Type B pancreatic cell (in vitro differentiated cells): ENCODE measurements around the gene RAMP1. TPM values are rescaled to one million over a fixed set of nuclear protein-coding genes. Genes with fewer than 3 reads are reported as not detected.
"Not testable (repeated sequence)": the region's sequence is repeated elsewhere in the genome, so short reads cannot be mapped to it uniquely, and the experiment has no call there.

Source experiments
- DNase-seq: peaks from one replicate; pipeline ENCODE4 v3.0.0; 2021; ENCODE audit warnings: mixed read lengths; ENCODE audit not compliant: unreplicated experiment; ENCODE audit errors: extremely low spot score
- H3K27ac Mint-ChIP-seq: 2 replicates; pipeline ENCODE4 v1.8.0; 2021; ENCODE audit warnings: mild to moderate bottlenecking, mixed read lengths
- H3K27me3 Mint-ChIP-seq: 2 replicates; pipeline ENCODE4 v1.8.0; 2021; ENCODE audit warnings: mixed read lengths
- H3K36me3 Mint-ChIP-seq: 2 replicates; pipeline ENCODE4 v1.8.0; 2021; ENCODE audit warnings: mixed read lengths
- H3K4me1 Mint-ChIP-seq: one replicate; pipeline ENCODE4 v1.8.0; 2021; ENCODE audit warnings: mixed read lengths; ENCODE audit not compliant: unreplicated experiment
- H3K4me3 Mint-ChIP-seq: 2 replicates; pipeline ENCODE4 v1.8.0; 2021; ENCODE audit warnings: mild to moderate bottlenecking, mixed read lengths
- H3K9me3 Mint-ChIP-seq: 2 replicates; pipeline ENCODE4 v1.8.0; 2021; ENCODE audit warnings: mixed read lengths
- CTCF ChIP-seq: fragments of 200-600 bp; sonication (generic); conservative IDR thresholded peaks from 2 replicates; pipeline ENCODE4 v1.5.0; 2021; ENCODE audit warnings: antibody characterized with exemption, mild to moderate bottlenecking
- total RNA-seq: library from RNA; stranded (reverse); gene quantifications from 2 replicates; pipeline ENCODE4 v1.2.1, GENCODE V29; 2021; ENCODE audit warnings: low replicate concordance

Gene RAMP1
- total RNA-seq, 1 donor from 2014 or later, result 11.3 TPM

- DNase-seq, result no peak
- Mint-ChIP-seq H3K27me3 (no peaks in the 10 kb centered on the region), H3K4me3 (no peak overlapping the region), H3K27ac (no peak overlapping the region), H3K36me3 (no peaks in the 10 kb centered on the region), H3K4me1 (peaks cover 15% of the 10 kb centered on the region), H3K9me3 (peaks cover 13% of the 10 kb centered on the region)
- TF ChIP-seq CTCF, result no peak
Observed at GRCh38 chr2:237943395-237944094, 84.1 kb downstream of the RAMP1 start.

- no peak overlapping the region for H3K4me3 Mint-ChIP-seq
- H3K36me3 Mint-ChIP-seq, result no peaks in the 10 kb centered on the region
- H3K27me3 Mint-ChIP-seq, result no peaks in the 10 kb centered on the region
- DNase-seq, result no peak
- no peak overlapping the region for H3K27ac Mint-ChIP-seq
- H3K9me3 Mint-ChIP-seq, result peaks cover 13% of the 10 kb centered on the region
- peaks cover 9% of the 10 kb centered on the region for H3K4me1 Mint-ChIP-seq
- TF ChIP-seq CTCF, result no peak
Observed at GRCh38 chr2:237944302-237944701, 84.9 kb downstream of the RAMP1 start.

- Mint-ChIP-seq H3K36me3 (no peaks in the 10 kb centered on the region), H3K27me3 (no peaks in the 10 kb centered on the region), H3K9me3 (peaks cover 8% of the 10 kb centered on the region), H3K27ac (no peak overlapping the region), H3K4me1 (no peaks in the 10 kb centered on the region), H3K4me3 (no peak overlapping the region)
- no peak for TF ChIP-seq CTCF
- no peak for DNase-seq
Observed at GRCh38 chr2:237946423-237946822, 87.0 kb downstream of the RAMP1 start.

GRCh38 chr2:237951354-237951753 lies 91.9 kb downstream of the RAMP1 start:
- peaks cover 24% of the 10 kb centered on the region for H3K27me3 Mint-ChIP-seq
- not testable (repeated sequence) for H3K36me3 Mint-ChIP-seq, H3K27ac Mint-ChIP-seq, DNase-seq, H3K4me3 Mint-ChIP-seq, H3K9me3 Mint-ChIP-seq, H3K4me1 Mint-ChIP-seq

- no peak for DNase-seq
- H3K4me3 Mint-ChIP-seq, result no peak overlapping the region
- H3K27ac Mint-ChIP-seq, result no peak overlapping the region
- H3K4me1 Mint-ChIP-seq, result no peaks in the 10 kb centered on the region
- peaks cover 4% of the 10 kb centered on the region for H3K9me3 Mint-ChIP-seq
- TF ChIP-seq CTCF, result no peak
- H3K27me3 Mint-ChIP-seq, result peaks cover 27% of the 10 kb centered on the region
- no peaks in the 10 kb centered on the region for H3K36me3 Mint-ChIP-seq
Observed at GRCh38 chr2:237951878-237952277, 92.5 kb downstream of the RAMP1 start.

- H3K4me1 Mint-ChIP-seq, result no peaks in the 10 kb centered on the region
- no peak overlapping the region for H3K27ac Mint-ChIP-seq
- H3K9me3 Mint-ChIP-seq, result no peaks in the 10 kb centered on the region
- H3K4me3 Mint-ChIP-seq, result no peak overlapping the region
- TF ChIP-seq CTCF, result no peak
- peaks cover 37% of the 10 kb centered on the region for H3K27me3 Mint-ChIP-seq
- DNase-seq, result no peak
- no peaks in the 10 kb centered on the region for H3K36me3 Mint-ChIP-seq
Observed at GRCh38 chr2:237952851-237953250, 93.4 kb downstream of the RAMP1 start.
